Measurements from ENCODE around the gene MFAP5.

DNA sequence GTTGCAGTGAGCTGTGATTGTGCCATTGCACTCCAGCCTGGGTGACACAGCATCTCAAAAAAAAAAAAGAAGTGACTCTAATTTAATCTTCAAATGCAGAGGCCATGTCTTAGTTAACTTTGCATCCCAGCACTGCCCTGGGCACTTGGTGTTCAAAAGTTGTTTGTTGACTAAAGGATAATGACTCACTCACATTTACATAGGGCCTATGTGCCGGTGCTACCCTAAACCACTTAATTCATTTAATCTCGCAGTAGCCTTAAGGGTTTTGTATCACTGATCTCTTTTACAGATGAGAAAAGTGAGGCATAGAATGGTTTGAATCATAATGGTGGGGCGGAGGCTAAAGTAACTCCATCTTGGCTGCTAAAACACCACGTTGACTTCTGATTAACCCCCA, 23.7 kb downstream of the MFAP5 start:
- TF ChIP-seq CTCF (IDR thresholded peaks at IDR 0.05 in 2 of 3, conservative IDR thresholded peaks at IDR 0.05 in 1 of 3; ENCODE audit: borderline replicate concordance in 1 of 3, insufficient read depth in 1 of 3, low read depth in 2 of 3, low read length in 2 of 3) (no peak), JUND (IDR thresholded peaks at IDR 0.05) (no peak), SP1 (IDR thresholded peaks at IDR 0.05; ENCODE audit: low read depth) (no peak), REST (IDR thresholded peaks at IDR 0.05; ENCODE audit: low read depth) (no peak), SRF (IDR thresholded peaks at IDR 0.05; ENCODE audit: low read depth) (no peak), YY1 (IDR thresholded peaks at IDR 0.05; ENCODE audit: extremely low read depth, insufficient replicate concordance, low read depth, low read length) (no peak), EZH2 (IDR thresholded peaks at IDR 0.05) (no peak), POLR2AphosphoS5 (IDR thresholded peaks at IDR 0.05; ENCODE audit: low read depth, low read length) (no peak), RAD21 (IDR thresholded peaks at IDR 0.05; ENCODE audit: low read depth) (no peak), ZNF274 (IDR thresholded peaks at IDR 0.05; ENCODE audit: low read depth, low read length) (no peak), MAX (IDR thresholded peaks at IDR 0.05) (no peak), POLR2A (IDR thresholded peaks at IDR 0.05; ENCODE audit: borderline replicate concordance, extremely low read depth, insufficient read depth, insufficient read length) (no peak), CEBPB (IDR thresholded peaks at IDR 0.05; ENCODE audit: low read depth) (no peak)
- TF ChIP-seq, protein P1, sequence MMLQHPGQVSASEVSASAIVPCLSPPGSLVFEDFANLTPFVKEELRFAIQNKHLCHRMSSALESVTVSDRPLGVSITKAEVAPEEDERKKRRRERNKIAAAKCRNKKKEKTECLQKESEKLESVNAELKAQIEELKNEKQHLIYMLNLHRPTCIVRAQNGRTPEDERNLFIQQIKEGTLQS (IDR thresholded peaks at IDR 0.05): no peak
